GM18520 (cell line): ENCODE results near the gene SHH.

Experiments used
- ATAC-seq: cut with Tn5 transposase; IDR thresholded peaks from one replicate; pipeline ENCODE4 v1.9.1; 2021; ENCODE audit not compliant: unreplicated experiment

Gene SHH

DNA sequence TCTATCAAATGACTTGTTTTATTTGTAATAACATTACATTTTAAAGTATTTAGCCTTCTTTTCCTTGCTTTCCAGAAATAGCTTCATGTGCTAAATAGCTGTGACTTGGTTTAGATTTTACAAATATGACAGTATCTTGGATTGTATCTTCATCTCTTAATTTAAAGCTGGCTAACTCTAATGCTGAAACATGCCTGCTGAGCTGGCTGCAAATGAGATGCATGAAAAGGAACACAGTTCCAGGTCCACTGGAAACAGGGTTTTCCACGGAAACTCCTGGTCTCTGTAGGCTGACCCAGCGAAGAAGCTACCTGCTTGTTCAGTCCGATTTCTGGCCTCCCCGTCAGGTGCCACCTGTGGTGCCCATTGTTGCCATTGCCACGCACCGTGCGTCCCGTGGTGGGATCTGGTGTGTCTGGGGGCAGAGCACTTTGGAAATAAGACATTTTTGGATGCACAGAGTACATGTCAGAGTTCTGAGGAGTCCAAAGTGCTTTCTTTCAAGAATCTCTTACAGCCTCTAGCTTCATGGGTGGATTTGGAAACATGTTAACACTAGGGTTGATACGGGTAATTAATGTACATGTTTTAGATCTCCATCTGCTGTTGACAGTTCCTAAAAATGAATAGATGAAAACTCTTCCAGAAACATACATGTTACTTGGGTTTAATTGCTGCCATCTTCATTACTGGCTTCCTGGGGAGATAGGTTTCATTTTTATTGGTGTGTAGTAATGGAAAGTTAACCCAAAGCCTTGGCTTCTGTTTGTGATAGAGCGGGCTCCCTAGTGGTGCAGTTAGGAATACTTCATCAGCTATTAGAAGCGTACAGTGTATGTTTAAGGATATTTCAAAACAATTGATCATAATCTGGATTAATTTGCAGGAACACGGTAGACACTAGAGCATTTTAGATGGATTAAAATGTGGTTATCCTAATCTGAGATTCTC lies 45.0 kb downstream of the SHH start:
- ATAC-seq: no peak

DNA sequence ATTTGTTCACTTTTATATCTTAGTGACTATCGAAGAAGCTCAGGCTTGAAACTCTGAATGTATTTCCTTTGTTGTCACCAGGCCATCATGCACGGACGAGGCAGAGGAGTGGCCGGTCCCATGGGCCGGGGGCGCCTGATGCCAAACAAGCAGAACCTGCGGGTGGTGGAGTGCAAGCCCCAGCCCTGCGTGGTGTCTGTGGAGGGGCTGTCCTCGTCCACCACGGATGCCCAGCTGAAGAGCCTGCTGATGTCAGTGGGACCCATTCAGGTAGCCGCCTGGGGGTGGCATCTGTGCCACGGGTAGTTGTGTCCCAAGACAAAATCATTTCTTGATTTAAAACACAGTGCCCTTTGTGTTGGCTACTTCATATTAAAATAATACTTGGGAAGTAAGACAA lies 45.9 kb downstream of the SHH start:
- no peak for ATAC-seq

DNA sequence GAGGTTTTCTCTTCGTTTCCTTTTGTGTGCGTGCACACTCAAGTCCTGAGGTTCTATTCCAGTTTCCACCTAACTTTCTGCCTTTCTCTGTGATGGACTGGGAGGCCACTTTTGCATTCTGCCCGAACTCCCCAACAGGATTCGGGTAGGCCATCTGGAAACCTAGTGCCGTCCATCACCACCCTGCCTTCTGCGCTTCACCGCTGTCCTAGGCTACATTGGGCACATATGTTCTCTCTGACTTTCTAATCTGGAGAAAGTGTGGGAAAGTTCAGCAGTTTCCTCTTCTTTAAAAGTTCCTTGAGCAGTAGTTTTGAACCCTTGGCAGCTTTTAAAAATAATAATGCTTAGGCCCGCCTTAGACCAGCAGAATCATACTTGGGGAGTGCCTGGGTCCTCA lies 46.8 kb downstream of the SHH start:
- ATAC-seq: no peak

DNA sequence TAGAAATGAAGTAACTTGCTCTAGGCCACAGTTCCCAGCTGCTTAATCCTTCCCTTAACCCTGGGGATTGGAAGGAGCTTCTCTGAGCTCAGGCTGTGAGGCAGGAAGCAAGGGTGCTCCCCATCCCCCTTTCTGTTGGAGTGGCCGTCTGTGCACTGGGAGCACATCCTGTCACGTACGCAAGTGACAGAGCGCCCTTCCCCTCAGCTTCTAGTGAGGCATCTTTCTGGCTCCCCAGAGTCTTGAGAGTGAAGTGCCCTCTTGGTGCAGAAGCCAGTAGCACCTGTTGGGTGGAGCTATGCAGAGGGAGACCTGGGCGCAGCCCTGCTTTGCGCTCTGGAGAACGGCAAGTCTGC lies 47.8 kb downstream of the SHH start:
- no peak for ATAC-seq

DNA sequence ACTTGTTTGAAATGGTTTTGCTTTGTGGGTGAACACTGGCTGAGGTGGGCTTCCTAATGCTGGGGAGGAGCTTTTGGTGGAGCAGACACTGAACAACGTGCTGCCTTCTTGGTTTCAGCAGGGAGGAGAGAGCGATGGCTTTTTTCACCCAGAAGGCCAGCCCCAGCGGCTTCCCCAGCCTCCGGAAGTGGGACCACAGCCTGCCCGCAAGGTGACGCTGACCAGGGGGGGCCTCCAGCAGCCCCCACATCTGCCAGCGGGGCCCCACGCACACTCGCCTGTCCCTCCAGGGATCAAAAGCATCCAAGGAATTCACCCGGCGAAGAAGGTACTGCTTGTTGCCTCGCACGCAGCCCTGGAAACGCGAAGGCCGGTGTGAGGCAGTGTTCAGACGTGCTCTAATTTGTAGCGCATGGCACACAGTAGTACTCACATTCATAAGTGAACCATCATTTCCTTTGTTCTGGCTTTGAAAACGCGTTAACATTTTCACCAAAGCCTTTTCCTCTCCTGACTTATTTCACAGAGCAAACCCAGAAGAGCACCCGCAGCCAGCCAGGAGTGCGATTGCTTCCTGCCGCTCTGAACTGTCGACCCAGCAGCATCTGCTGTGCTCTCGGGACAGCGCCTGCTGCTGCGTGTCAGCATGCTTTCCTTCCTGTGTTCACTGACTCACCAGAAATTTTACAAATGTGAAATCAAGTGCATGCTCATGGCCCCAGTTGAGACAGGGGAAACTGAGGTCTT lies 48.4 kb downstream of the SHH start:
- no peak for ATAC-seq

DNA sequence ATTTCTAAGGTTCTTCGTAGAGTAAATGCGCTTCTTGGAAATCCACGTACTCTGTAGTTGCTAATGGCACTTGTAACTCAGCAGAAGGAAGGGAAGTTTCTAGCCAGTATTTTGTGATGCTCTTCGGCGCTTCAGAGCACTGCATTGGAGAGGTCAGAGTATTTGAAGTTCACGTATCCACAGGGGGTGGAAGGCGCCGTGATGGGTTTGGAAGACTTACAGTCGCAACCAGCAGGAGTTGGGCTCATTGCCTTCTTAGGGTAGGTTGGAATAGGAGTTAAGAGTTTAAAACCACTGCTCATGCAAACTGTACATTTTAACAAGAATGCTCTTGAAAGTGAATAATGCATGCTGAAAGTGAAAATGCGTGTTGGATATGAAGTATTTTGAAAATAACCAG lies 49.1 kb downstream of the SHH start:
- ATAC-seq: no peak

DNA sequence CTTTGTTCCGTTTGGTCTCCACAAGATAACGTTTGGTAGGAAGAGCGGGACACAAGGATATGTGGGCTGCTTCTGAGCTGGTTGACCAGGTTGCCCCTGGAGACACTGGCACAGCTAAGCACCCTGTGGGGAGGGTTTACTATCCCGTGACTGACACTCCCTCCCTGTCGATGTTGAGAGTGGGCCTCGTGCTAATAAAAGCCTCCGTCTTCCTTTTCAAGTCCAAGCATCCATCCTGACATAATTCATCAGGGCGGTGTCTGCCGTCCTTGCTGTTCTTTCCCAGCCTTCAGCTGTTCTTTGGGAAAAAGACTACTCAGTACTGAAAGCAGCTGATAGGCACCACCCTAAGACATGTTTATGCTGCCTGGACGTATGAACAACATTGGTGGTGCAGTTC lies 49.6 kb downstream of the SHH start:
- ATAC-seq: no peak

DNA sequence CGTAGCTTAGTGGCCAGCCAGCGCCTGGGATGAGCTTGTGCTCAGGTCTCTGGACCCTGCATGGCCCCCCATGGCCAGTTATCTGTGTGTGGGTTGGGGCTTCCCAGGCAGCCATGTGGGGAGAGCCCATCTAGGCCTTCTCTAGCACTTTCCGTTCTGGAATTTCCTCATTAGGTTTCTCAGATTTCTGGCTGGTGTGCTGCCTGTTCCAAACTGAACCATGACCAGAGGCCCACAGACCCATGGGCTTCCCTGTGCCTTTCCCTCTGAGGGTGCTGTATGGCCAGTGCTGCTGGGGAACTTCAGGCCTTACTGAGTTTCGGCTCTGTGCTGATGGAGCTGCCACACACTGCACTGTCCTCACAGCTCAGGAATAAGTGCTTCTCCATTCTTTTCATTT lies 50.2 kb downstream of the SHH start:
- ATAC-seq: no peak

DNA sequence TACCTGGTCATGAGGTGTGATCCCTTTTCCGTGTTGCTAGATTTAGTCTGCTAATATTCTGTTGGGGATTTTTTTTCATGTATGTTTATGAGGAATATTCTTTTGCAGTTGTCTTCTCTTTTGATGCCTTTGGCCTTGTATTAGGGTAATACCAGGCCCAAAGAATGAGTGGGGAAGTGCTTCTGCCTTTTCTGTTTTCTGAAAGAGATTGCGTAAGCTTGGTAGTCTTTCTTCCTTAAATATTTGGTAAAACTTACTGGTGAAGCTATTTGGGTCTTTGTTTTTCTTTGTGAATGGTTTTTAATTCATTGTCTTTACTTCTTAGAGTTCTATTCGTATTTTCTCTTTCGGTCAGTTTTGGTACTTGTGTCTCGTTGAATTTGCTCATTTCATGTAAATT lies 51.1 kb downstream of the SHH start:
- no peak for ATAC-seq

DNA sequence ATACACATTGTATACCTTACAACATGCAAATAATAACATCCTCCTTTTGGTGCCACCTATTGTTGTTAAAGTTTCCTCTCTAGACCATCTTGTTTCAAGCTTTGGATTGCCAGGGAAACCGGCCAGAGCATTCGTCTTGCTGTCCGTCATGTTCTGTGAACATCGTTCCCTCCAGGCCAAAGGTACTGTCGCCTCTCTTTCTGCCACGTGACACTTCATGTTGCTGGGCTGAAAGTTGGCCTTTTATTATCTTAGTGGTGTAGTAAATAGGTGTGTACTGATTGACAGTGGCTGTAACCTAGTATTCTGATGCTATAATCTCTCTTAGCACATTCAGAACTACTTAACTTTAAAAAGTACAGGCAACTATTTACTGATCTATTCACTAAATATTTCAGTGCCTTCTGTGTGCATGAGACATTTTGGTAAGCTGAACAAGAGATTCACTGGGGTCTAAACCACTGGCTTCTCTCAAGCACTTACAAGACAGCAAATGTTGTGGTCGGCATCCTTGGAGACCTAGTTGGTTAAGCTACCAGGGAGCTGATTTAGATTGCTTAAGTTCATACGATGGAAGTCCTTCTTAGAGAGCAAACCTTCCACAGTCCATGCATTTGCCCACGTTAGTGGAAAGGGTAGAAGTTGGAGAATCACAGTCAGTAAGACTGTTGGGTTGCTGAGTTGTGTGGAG lies 52.4 kb downstream of the SHH start:
- no peak for ATAC-seq

DNA sequence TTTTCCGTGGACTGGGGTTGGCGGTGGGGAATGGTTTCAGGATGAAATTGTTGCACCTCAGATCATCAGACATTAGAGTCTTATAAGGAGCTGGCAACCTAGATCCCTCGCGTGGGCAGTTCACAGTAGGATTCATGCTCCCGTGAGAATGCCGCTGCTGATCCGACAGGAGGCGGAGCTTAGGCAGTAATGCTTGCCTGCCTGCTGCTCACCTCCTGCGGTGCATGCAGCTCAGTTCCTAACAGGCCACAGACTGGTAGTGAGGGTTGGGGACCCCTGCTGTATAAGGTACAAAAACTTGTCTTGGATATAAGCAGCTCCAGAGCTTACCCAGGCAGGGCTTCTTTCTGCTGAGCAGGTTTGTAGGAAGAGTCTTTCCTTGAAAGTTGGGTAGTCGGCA lies 53.9 kb downstream of the SHH start:
- ATAC-seq: no peak

DNA sequence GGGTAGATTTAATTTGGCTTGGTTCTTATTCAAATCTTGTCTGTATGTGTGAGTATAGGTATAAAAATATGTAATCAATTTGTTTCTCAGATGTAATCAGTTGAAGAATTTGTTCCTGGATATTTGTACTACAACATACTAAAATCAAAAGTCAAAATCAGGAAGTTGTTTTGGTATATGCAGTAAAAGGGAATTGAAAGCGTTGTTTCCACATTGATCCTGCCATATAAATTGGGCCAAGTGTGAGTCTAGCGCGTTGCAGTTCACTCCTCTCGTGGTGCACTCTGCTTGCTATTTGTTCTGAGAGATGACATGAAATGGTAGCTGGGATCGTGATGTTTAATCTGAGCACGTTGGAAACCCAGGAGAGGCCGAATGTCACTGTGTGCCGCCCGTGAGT lies 55.9 kb downstream of the SHH start:
- no peak for ATAC-seq

DNA sequence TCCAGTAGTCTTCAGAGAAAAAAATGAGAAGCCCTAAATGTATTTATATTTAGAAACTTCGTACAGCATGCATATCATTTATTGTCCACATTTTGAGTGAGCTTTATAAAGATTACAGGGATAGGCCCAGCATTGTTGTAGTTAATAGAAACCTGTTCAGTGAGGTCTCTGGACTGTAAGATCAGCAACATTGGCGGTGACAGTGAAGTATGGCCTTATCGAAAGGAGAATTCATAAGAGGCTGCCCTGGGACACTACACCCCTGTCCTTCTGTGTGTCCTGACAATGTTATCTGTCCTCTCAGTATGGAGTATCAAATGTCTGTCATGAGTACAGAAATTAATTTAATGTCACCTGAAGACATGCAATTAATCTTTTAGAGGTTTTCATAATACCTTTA lies 57.2 kb downstream of the SHH start:
- ATAC-seq: no peak

DNA sequence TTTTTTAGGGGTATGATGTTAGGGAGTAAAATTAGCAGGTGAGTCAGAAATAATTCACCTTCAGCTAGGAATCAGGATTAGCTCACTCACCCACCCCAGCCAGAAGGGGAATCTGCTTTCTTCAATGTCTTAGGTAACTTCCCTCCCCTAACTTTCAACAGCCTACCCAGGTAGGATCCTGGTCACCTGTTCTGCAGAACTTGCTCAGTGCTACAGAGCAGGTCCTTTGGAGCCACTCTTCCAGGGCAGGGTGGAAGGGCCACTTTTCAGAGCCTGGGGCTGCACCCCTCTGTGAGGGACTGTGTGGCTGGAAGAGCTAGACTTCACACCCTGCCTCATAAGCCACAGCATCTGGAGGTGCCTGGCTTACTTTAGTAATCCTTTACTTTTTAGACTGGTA lies 58.1 kb downstream of the SHH start:
- ATAC-seq: no peak

DNA sequence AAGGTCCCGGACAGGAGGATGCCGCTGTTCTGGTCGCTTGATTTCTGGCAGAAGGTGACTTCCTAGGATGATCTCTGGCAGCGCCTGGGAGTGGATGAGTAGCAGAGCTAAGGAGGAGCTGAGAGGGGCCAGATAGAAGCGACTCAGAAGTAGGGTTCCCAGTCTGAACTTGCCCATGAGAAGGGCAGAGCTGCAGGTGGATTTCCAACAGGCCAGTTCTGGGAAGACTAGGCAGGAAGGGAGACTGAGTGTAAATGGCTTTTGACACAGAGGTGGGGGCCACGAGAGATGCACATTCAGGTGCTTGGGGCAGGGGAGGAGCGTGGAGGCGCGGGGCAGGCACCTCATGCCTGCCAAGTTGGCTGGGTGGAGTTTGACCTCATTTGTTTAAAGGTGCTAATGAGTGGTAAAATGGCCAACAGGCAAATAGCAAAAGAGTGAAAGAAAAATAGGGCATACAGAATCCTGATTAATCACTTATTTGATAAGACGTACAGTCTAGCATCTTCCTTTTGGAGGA lies 58.8 kb downstream of the SHH start:
- no peak for ATAC-seq

DNA sequence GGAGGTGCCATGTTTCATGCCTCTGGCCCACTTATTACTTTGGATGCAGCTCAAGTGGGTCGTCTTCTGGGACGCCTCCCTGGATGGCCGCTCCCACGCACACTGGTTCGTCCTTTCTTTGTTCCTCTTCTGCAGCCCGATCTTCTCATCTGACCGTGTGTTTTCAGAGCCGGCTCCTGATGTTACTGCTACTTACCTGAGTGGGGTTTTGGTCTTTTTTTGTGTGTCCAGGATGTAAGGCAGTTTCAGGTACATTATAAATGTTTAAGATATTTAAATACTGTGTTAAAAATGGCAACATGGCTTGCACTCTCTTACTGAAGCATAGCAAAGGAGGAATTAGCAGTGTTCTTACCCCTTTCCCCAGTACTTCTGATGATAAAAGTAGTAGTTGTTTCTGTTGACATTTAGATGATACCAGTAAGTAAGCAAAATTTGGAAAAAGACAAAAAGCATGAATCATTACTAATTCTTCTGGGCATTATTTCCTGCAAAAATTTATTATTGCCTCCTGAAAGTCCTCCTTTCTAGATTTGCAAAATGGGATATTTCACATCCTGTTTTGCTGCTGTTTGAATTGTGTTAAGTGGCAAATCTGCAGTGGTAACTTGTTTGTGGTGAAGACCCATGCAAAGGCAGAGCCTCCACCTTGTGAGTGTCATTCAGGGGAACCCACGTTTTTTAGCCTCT lies 59.4 kb downstream of the SHH start:
- ATAC-seq: no peak

DNA sequence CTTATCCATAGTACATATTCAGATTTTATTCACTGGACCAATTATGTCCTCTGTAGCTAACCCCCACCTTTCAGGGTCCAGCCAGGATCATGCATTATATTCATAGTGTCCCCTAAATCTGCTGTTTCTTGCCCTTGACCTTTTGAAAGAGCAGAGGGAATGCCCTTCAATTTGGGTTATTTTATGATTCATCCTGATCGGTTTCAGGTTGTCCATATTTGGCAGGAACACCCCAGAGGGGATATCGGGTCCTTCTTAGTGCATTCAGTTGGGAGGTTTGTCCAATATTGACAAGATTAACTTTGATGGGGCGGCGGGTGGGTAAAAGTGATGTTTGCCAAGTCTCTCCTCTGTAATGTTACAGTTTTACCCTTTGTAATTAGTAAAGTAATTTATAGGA lies 60.9 kb downstream of the SHH start:
- ATAC-seq: no peak

DNA sequence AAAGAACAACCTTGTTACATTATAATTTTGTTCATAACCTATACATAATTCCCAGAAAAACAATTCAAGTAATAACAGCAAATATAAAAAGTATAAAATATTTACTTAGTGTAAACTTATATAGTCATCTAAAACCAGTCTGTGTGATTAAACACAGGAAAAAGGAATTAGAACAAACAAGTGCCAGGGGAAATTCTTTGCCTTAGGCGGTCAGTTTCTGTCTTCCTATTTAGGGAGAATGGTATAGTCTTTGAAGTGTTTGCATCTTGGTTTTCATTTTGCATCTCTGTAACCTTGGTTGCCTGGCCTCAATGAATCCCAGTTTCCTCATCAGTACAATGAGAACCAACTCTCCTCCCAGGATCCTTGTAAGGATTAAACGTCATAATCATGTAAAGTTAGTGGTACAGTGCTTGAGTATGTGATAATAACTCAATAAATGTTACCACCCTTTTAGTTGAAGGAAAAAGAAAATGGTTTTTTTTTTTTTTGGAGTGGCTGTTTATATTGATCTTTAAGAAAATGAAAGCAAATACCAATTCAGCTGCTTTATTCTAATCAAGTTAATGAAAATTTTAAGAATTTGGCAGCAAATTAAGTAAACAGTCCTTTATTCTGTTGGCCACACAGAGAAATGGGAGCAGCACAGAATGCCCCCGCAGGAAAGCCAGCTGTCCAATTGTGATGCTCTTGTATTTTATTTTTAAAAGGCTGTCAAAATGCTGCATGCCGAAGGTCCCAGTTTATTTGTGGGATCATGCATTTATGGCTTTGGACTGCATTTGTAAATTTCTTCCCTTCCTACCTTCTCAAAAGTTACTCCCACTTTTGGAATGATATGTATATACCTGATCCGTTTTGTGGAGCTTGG lies 61.8 kb downstream of the SHH start:
- no peak for ATAC-seq
